ENCODE data around the gene SLC41A2.

The SLC41A2 gene

DNA sequence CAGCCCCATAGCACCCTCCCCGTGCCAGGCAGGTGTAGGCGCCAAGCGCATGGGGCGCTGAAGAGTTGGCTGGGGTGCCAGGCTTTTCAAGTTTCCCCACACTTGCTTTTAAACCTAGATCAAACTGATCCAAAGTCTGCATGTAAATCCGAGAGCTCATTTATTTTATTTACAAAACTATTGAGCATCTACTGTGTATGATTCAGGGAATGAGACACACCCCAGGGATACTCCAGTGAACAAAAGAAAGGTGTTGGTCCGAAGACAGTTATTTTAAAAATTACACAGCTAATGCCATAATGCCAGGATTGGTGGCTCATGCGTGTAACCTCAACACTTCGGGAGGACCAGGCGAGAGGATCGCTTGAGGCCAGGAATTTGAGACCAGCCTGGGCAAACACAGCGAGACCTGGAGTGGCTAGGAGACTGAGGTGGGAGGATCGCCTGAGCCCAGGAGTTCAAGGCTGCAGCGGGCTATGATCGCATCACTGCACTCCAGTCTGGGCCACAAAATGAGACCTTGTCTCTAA, 780 bp upstream of the SLC41A2 start:
- CTCF ChIA-PET, result interaction anchor here (0.9 to 1.4 kb wide), 3 partner anchors 9 to 168 kb away, joined by 3 to 4 read pairs (median 3); no protein-coding TSS in a partner anchor
- POLR2A ChIA-PET, result interaction anchor here (1.2 kb wide), 1 partner anchor 11 kb away, joined by 4 read pairs; no protein-coding TSS in a partner anchor
- no peak for TF ChIP-seq CTBP1 (IDR thresholded peaks at IDR 0.05; ENCODE audit: borderline replicate concordance)
- TF ChIP-seq L3MBTL2 (conservative IDR thresholded peaks at IDR 0.05), result peak; percentile 41; the same call in 1 of the 2 replicates
- no peak for DNase-seq (ENCODE audit: extremely low spot score)

DNA sequence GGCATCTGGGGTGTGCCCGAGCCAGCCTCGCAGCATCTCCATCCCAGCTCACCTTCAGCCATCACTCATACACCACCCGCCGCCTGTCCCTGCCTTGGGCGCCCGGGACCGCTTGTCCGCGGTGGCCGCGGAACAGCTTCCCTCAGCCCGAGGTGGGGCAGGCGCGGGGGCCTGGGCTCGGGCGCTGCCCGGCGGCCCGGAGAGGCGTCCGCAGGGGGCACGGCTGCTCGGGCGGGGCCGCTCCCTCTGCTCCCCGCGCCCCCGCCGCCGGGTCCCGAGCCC, 430 bp downstream of the SLC41A2 start:
- DNase-seq (ENCODE audit: extremely low spot score), result peak; percentile 40
- CTCF ChIA-PET, result interaction anchor here (1.0 kb wide), 1 partner anchor 15 kb away, joined by 3 read pairs; no protein-coding TSS in a partner anchor
- TF ChIP-seq NFRKB (IDR thresholded peaks at IDR 0.05) (no peak), TARDBP (IDR thresholded peaks at IDR 0.05) (no peak), ARNT (IDR thresholded peaks at IDR 0.05) (no peak), L3MBTL2 (conservative IDR thresholded peaks at IDR 0.05) (no peak), LEF1 (IDR thresholded peaks at IDR 0.05; ENCODE audit: borderline replicate concordance) (0 out of 2 replicates have a peak, but pooled peaks have one; percentile 54), FOXK2 (IDR thresholded peaks at IDR 0.05) (no peak), CTBP1 (IDR thresholded peaks at IDR 0.05; ENCODE audit: borderline replicate concordance) (no peak)
- POLR2A ChIA-PET, result interaction anchor here (1.0 to 1.2 kb wide), 2 partner anchors 28 to 501 kb away, joined by 4 read pairs; partner anchors contain the start of gene CHST11

DNA sequence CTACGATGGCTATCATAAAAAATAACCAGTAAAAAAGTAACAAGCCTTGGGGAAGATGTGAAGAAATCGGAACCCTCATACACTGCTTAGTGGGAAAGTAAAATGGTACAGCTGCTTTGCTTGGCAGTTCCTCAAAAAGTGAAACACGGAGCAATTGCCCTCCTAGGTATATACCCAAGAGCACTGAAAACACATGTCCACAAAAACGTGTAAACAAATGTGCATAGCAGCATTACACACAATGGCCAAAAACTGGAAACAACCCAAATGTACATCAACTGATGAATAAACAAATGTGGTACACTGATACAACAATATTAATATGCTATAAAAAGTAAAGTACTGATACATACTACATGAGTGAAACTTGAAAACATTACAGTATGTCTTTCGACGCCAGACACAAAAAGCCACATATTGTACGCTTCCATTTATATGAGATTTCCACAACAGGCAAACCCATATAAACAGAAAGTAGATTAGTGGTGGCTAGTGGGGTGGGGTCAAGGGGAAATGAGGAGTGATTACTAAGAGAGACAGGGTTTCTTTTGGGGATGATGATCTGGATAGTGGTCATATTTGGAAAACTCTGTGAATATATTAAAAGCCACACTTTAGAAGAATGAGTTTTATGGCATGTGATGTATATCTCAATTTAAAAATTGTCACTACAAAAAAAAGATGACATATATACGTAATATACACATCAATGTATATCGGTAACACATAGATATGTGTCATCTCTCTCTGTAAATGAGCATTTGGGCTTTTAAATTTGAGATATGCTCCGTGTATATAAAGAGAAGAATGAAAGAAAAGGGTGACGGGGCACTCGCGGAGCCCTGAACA, 996 bp downstream of the SLC41A2 start:
- ChIA-PET POLR2A (interaction anchor here (1.2 kb wide), 1 partner anchor 501 kb away, joined by 4 read pairs; the partner anchor contains the start of gene CHST11), CTCF (interaction anchor here (1.0 kb wide), 1 partner anchor 14 kb away, joined by 3 read pairs; no protein-coding TSS in a partner anchor)
- TF ChIP-seq CTBP1 (IDR thresholded peaks at IDR 0.05; ENCODE audit: borderline replicate concordance), result no peak
- no peak for TF ChIP-seq ARNT (IDR thresholded peaks at IDR 0.05)
- no peak for DNase-seq (ENCODE audit: extremely low spot score)

GRCh38 chr12:104955703-104956102, 2.4 kb downstream of the SLC41A2 start:
- ChIA-PET CTCF (no interaction called here), POLR2A (no interaction called here)
- DNase-seq (ENCODE audit: extremely low spot score), result no peak
- TF ChIP-seq ELF4 (IDR thresholded peaks at IDR 0.05), result no peak
- TF ChIP-seq HDGF (IDR thresholded peaks at IDR 0.05; ENCODE audit: borderline replicate concordance), result no peak

DNA sequence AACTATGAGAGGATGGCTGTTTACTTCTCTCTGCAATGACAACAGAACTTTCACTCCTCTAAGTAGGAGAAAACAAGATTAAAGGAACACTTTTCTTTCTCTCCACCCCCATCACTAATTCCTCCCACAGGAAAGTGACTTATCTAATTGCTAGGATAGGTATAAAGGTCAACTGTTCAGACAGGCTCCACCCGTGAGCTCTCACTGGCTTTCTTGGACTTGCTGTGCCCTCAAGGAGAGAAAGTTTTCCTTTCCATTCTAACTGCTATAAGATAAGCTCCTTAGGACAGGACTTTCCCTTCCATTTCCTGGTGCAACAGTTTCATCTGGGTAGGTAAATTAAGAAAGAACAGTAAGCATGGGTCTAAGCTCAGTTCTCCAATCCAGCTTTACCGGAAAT, 4.8 kb downstream of the SLC41A2 start:
- DNase-seq (ENCODE audit: extremely low spot score), result no peak
- ChIA-PET POLR2A (no interaction called here), CTCF (no interaction called here)
- TF ChIP-seq ARNT (IDR thresholded peaks at IDR 0.05) (no peak), TARDBP (IDR thresholded peaks at IDR 0.05) (no peak), SP1 (IDR thresholded peaks at IDR 0.05) (no peak), SUZ12 (IDR thresholded peaks at IDR 0.05) (no peak), HDGF (IDR thresholded peaks at IDR 0.05; ENCODE audit: borderline replicate concordance) (no peak), L3MBTL2 (conservative IDR thresholded peaks at IDR 0.05) (no peak), ZNF384 (IDR thresholded peaks at IDR 0.05) (no peak), PKNOX1 (IDR thresholded peaks at IDR 0.05) (no peak), CTBP1 (IDR thresholded peaks at IDR 0.05; ENCODE audit: borderline replicate concordance) (no peak), BHLHE40 (IDR thresholded peaks at IDR 0.05; ENCODE audit: borderline replicate concordance) (no peak), ELF4 (IDR thresholded peaks at IDR 0.05) (no peak), FOXA1 (IDR thresholded peaks at IDR 0.05) (no peak), FOXM1 (IDR thresholded peaks at IDR 0.05; ENCODE audit: borderline replicate concordance) (no peak), NFRKB (IDR thresholded peaks at IDR 0.05) (no peak), LEF1 (IDR thresholded peaks at IDR 0.05; ENCODE audit: borderline replicate concordance) (no peak), FOXK2 (IDR thresholded peaks at IDR 0.05) (no peak)

GRCh38 chr12:104952816-104953215, 5.3 kb downstream of the SLC41A2 start:
- no peak for TF ChIP-seq PKNOX1 (IDR thresholded peaks at IDR 0.05)
- TF ChIP-seq FOXA1 (IDR thresholded peaks at IDR 0.05), result no peak
- TF ChIP-seq TARDBP (IDR thresholded peaks at IDR 0.05), result no peak
- TF ChIP-seq L3MBTL2 (conservative IDR thresholded peaks at IDR 0.05), result no peak
- no peak for TF ChIP-seq SP1 (IDR thresholded peaks at IDR 0.05)
- TF ChIP-seq HDGF (IDR thresholded peaks at IDR 0.05; ENCODE audit: borderline replicate concordance), result no peak
- no peak for TF ChIP-seq ZNF384 (IDR thresholded peaks at IDR 0.05)
- no peak for TF ChIP-seq CTBP1 (IDR thresholded peaks at IDR 0.05; ENCODE audit: borderline replicate concordance)
- no peak for TF ChIP-seq ELF4 (IDR thresholded peaks at IDR 0.05)
- no peak for TF ChIP-seq LEF1 (IDR thresholded peaks at IDR 0.05; ENCODE audit: borderline replicate concordance)
- TF ChIP-seq SUZ12 (IDR thresholded peaks at IDR 0.05), result no peak
- TF ChIP-seq FOXM1 (IDR thresholded peaks at IDR 0.05; ENCODE audit: borderline replicate concordance), result no peak
- no peak for TF ChIP-seq NFRKB (IDR thresholded peaks at IDR 0.05)
- no peak for TF ChIP-seq FOXK2 (IDR thresholded peaks at IDR 0.05)
- no peak for TF ChIP-seq ARNT (IDR thresholded peaks at IDR 0.05)
- no peak for TF ChIP-seq BHLHE40 (IDR thresholded peaks at IDR 0.05; ENCODE audit: borderline replicate concordance)
- CTCF ChIA-PET, result no interaction called here
- DNase-seq (ENCODE audit: extremely low spot score), result no peak
- POLR2A ChIA-PET, result no interaction called here

Measured in HEK293T (cell line).